HG03460 (cell line): Measurements from ENCODE around the gene OR2AP1.
"Not testable (repeated sequence)": the region's sequence is repeated elsewhere in the genome, so short reads cannot be mapped to it uniquely, and the experiment has no call there.

ENCODE experiments used
- ATAC-seq: cut with Tn5 transposase; IDR thresholded peaks from one replicate; pipeline ENCODE4 v1.9.1; 2021; ENCODE audit not compliant: unreplicated experiment

OR2AP1 gene

GRCh38 chr12:55572168-55572567 lies at the start of gene OR2AP1:
TSS of gene OR2AP1 (plus strand) at chr12:55572468. CDS start at chr12:55574415, 1,947 bp downstream.
- ATAC-seq, result no peak

DNA sequence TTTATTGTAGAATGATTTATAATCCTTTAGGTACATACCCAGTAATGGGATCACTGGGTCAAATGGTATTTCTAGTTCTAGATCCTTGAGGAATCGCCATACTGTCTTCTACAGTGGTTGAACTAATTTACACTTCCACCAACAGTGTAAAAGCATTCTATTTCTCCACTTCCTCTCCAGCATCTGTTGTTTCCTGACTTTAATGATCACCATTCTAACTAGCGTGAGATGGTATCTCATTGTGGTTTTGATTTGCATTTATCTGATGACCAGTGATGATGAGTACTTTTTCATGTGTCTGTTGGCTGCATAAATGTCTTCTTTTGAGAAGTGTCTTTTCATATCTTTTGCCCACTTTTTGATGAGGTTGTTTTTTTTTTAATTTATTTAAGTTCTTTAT lies 24.0 kb upstream of the OR2AP1 start:
- ATAC-seq, result not testable (repeated sequence)

DNA sequence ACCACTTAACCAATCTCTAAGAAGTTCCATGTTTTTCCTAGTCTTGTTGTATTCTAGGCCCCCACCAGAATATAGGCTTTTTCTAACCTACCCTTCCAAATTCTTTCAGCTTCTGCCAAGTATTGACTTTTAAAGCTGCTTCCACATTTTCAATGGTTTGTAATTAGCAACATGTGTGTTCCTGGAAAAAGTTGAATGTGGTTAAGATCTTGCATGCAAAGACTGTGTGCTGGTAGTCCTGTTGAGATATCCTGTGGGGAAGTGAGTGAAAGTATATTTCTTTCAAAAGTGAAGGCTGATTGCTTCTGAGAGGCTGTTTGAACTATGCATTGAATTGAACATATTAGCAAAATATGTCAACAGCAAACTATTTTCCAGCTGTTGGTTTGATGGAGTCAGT lies 23.5 kb upstream of the OR2AP1 start:
- no peak for ATAC-seq

GRCh38 chr12:55549302-55549701 lies 23.0 kb upstream of the OR2AP1 start, which contains the start of gene OR6C4:
TSS of gene OR6C4 (plus strand) at chr12:55549602. CDS start at chr12:55551227, 1,625 bp downstream.
- no peak for ATAC-seq

GRCh38 chr12:55554296-55554695 lies 18.0 kb upstream of the OR2AP1 start:
- no peak for ATAC-seq

DNA sequence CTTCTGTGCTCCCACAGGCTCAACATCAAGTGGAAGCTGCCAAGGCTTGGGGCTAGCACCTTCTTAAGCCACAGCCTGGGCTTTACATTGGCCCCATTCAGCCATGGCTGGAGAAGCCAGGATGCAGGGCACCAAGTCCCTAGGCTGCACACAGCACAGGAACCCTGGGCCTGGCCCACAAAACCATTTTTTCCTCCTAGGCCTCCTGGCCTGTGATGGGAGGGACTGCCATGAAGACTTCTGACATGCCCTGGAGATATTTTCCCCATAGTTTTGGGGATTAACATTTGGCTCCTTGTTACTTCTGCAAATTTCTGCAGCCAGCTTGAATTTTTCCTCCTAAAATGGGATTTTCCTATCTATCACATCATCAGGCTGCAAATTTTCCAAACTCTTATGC lies 2.2 kb upstream of the OR2AP1 start:
- ATAC-seq, result not testable (repeated sequence)

GRCh38 chr12:55570689-55571088 lies 1.6 kb upstream of the OR2AP1 start:
- ATAC-seq, result not testable (repeated sequence)

GRCh38 chr12:55582066-55582465 lies 9.8 kb downstream of the OR2AP1 start:
- no peak for ATAC-seq

DNA sequence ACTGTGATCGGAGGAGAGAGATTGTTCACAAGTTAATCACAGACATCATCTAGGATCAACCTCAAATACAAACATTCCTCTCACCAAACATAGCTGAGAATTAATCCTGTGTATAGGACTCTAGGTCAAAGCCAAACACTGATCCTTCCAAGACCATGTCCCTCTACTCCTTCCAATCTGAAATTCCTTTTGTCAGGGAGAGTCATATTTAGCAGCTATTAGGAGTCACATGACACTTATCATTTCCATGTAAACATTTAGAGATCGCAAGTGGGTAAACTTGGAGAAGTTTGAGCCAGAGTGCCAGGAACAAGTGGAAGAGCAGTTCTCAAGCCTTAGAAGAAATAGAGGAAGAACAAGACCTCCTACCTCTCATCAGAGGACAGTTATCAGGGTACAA lies 13.5 kb downstream of the OR2AP1 start:
- ATAC-seq, result no peak

DNA sequence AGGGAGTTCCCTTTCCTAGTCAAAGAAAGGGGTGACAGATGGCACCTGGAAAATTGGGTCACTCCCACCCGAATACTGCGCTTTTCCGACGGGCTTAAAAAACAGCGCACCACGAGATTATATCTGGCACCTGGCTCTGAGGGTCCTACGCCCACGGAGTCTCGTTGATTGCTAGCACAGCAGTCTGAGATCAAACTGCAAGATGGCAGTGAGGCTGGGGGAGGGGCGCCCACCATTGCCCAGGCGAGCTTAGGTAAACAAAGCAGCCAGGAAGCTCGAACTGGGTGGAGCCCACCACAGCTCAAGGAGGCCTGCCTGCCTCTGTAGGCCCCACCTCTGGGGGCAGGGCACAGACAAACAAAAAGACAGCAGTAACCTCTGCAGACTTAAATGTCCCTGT lies 17.9 kb downstream of the OR2AP1 start:
- not testable (repeated sequence) for ATAC-seq

- ATAC-seq, result no peak
These were observed 35.7 kb downstream of the OR2AP1 start for GRCh38 chr12:55607821-55608594.

DNA sequence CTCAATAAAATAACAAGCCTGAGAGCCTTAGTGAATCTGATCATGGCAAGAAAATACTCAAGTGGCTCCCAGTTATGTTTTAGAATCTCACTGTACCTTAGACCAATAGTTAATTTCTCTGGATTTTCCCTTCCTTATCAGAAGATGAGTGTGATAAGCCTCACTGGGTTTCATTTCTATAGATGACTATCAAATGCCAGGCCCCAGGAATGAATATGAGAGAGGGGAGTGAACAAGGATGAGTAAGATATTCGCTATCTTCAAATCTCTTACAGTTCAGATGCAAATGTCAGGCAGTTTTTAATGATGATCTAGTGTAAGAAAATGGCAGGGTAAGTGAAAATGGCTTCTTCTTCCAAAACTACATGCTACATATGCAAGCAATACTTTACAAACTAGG lies 38.3 kb downstream of the OR2AP1 start:
- ATAC-seq, result no peak

GRCh38 chr12:55612646-55613045 lies 40.4 kb downstream of the OR2AP1 start:
- ATAC-seq, result no peak

GRCh38 chr12:55614764-55615163 lies 42.5 kb downstream of the OR2AP1 start:
- no peak for ATAC-seq

- ATAC-seq, result peak; percentile 83
These were observed 47.3 kb downstream of the OR2AP1 start for GRCh38 chr12:55619354-55620138.

GRCh38 chr12:55624056-55624455 lies 51.8 kb downstream of the OR2AP1 start:
- ATAC-seq, result peak; percentile 55
